CMK (cell line): Measurements from ENCODE around the gene SLC26A2.
A peak's percentile ranks its signal among the peaks of the same experiment; 100 is the strongest.

Experiments
- DNase-seq: peaks from one replicate; pipeline ENCODE4 v3.0.0-alpha.2; 2010; ENCODE audit warnings: low read depth

The SLC26A2 gene

GRCh38 chr5:149960272-149961185 lies at the start of gene SLC26A2:
Gene SLC26A2, plus strand, starts transcription at chr5:149960758. Its CDS starts 16,895 bp downstream, at chr5:149977653.
- peak; percentile 78 for DNase-seq

- no peak for DNase-seq
These were observed 49.5 kb upstream of the SLC26A2 start for GRCh38 chr5:149911031-149911430.

GRCh38 chr5:149912226-149912871 lies 48.2 kb upstream of the SLC26A2 start:
- DNase-seq, result no peak

- no peak for DNase-seq
These were observed 46.8 kb upstream of the SLC26A2 start for GRCh38 chr5:149913436-149914419.

- no peak for DNase-seq
These were observed 44.9 kb upstream of the SLC26A2 start for GRCh38 chr5:149915392-149916260.

GRCh38 chr5:149916334-149917072 lies 44.1 kb upstream of the SLC26A2 start:
- DNase-seq, result no peak

GRCh38 chr5:149917073-149917676 lies 43.4 kb upstream of the SLC26A2 start:
- no peak for DNase-seq

GRCh38 chr5:149921597-149921996 lies 39.0 kb upstream of the SLC26A2 start:
- DNase-seq, result no peak

GRCh38 chr5:149922950-149923349 lies 37.6 kb upstream of the SLC26A2 start:
- no peak for DNase-seq

GRCh38 chr5:149924486-149924885 lies 36.1 kb upstream of the SLC26A2 start:
- no peak for DNase-seq

GRCh38 chr5:149930043-149930748 lies 30.4 kb upstream of the SLC26A2 start:
- no peak for DNase-seq

- DNase-seq, result no peak
These were observed 29.6 kb upstream of the SLC26A2 start for GRCh38 chr5:149930749-149931574.

GRCh38 chr5:149931992-149932436 lies 28.5 kb upstream of the SLC26A2 start:
- DNase-seq, result no peak

- DNase-seq, result no peak
These were observed 27.9 kb upstream of the SLC26A2 start for GRCh38 chr5:149932445-149933350.

- no peak for DNase-seq
These were observed 25.1 kb upstream of the SLC26A2 start for GRCh38 chr5:149935431-149935901.

GRCh38 chr5:149936044-149936699 lies 24.4 kb upstream of the SLC26A2 start:
- no peak for DNase-seq

- DNase-seq, result no peak
These were observed 23.9 kb upstream of the SLC26A2 start for GRCh38 chr5:149936700-149937091.
